Measurements from ENCODE around the gene CHCHD6.

GRCh38 chr3:126985132-126985985, 281.3 kb downstream of the CHCHD6 start:
- TF ChIP-seq CTCF (IDR thresholded peaks at IDR 0.05; ENCODE audit: poor library complexity, severe bottlenecking) = peak; percentile 61
- TF ChIP-seq EZH2 (IDR thresholded peaks at IDR 0.05; ENCODE audit: borderline replicate concordance, insufficient read depth, low read length, poor library complexity, severe bottlenecking) = no peak
- TF ChIP-seq POLR2AphosphoS5 (IDR thresholded peaks at IDR 0.05) = no peak
- TF ChIP-seq SMC3 (conservative IDR thresholded peaks at IDR 0.05; ENCODE audit: poor library complexity) = peak; percentile 76
- TF ChIP-seq EP300 (conservative IDR thresholded peaks at IDR 0.05; ENCODE audit: poor library complexity, severe bottlenecking) = no peak
- TF ChIP-seq MXI1 (conservative IDR thresholded peaks at IDR 0.05; ENCODE audit: poor library complexity, severe bottlenecking) = no peak
- TF ChIP-seq RAD21 (conservative IDR thresholded peaks at IDR 0.05) = peak; percentile 72
- no peak for TF ChIP-seq REST (IDR thresholded peaks at IDR 0.05; ENCODE audit: borderline replicate concordance)

All from neural cell (in vitro differentiated cells).